OCI-LY7 (cell line): ENCODE measurements around the gene TOX4.

Source experiments
- EZH2phosphoT487 ChIP-seq: fragments of 200-600 bp; sonication (generic); IDR thresholded peaks from 2 replicates; pipeline ENCODE4 v1.6.1; 2018; ENCODE audit warnings: low read depth, borderline replicate concordance, mild to moderate bottlenecking, mixed run types, antibody characterized with exemption, low read length, moderate library complexity, mixed read lengths
- TF ChIP-seq, protein P1 (sequence below): fragments of 200-600 bp; sonication (generic); conservative IDR thresholded peaks from 2 replicates; pipeline ENCODE4 v1.5.1; 2014; ENCODE audit warnings: mild to moderate bottlenecking, antibody characterized with exemption, low read length, moderate library complexity, mixed read lengths

DNA sequence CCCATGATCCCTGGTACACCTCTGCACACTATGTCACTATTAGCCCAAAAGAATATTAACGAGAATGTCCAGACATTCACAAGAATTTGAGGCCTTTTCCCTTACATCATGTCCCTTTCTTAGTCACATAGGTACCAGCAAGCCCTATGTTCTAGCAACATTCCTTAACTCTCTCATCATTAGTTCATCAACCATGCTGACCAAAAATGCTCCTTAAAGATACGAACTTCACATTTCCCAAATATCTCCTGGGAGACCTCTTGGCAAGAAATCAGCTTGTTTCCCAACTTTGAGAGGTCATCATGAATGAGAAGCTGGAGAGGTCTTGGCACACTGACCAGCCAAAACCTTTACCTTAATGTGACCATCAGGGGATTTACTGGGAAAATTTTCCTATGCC lies 44.5 kb downstream of the TOX4 start:
- TF ChIP-seq, protein P1, sequence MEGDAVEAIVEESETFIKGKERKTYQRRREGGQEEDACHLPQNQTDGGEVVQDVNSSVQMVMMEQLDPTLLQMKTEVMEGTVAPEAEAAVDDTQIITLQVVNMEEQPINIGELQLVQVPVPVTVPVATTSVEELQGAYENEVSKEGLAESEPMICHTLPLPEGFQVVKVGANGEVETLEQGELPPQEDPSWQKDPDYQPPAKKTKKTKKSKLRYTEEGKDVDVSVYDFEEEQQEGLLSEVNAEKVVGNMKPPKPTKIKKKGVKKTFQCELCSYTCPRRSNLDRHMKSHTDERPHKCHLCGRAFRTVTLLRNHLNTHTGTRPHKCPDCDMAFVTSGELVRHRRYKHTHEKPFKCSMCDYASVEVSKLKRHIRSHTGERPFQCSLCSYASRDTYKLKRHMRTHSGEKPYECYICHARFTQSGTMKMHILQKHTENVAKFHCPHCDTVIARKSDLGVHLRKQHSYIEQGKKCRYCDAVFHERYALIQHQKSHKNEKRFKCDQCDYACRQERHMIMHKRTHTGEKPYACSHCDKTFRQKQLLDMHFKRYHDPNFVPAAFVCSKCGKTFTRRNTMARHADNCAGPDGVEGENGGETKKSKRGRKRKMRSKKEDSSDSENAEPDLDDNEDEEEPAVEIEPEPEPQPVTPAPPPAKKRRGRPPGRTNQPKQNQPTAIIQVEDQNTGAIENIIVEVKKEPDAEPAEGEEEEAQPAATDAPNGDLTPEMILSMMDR: no peak
- TF ChIP-seq EZH2phosphoT487: no peak
